GM12873 (cell line): ENCODE measurements around the gene DBP.

Experiments
- TF ChIP-seq, protein P1 (sequence below): IDR thresholded peaks from 2 replicates; pipeline ENCODE4 v1.5.1; 2012; ENCODE audit warnings: low read depth, mild to moderate bottlenecking, moderate library complexity, low read length, control low read depth; ENCODE audit not compliant: insufficient read depth; ENCODE audit errors: missing control alignments

Gene DBP, protein sequence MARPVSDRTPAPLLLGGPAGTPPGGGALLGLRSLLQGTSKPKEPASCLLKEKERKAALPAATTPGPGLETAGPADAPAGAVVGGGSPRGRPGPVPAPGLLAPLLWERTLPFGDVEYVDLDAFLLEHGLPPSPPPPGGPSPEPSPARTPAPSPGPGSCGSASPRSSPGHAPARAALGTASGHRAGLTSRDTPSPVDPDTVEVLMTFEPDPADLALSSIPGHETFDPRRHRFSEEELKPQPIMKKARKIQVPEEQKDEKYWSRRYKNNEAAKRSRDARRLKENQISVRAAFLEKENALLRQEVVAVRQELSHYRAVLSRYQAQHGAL

DNA sequence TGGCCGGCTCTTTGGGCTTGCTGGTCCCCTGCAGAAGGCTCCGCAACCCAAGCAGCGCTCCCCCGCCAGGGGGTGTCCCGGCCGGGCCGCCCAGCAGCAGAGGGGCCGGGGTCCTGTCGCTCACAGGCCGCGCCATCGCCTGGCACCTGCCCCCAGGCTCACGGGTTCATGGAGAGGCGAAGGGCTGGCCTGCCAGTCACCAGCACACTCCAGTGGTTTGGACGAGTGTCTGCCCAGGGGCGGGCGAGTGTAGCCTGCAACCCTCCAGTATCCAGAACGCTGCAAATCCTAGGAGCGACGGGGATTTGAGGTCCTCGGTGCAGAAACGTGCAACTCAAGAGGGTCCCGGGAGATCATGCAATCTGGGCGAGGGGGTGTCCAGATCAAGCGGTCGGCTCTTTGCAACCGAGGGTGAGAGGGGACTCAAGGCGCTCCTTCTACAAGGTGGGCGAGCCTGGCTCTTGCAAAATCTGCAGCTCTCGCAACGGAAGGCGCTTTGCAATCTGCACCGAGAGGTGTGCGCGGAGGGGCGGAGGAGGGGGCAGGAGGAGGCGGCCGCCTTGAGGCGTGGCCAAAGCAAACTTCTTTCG lies at the start of gene DBP:
Gene DBP, minus strand, starts transcription at position 521 of the 590 bp plus-strand sequence. Its CDS starts 385 bp downstream, at position 136.
- TF ChIP-seq, protein P1, sequence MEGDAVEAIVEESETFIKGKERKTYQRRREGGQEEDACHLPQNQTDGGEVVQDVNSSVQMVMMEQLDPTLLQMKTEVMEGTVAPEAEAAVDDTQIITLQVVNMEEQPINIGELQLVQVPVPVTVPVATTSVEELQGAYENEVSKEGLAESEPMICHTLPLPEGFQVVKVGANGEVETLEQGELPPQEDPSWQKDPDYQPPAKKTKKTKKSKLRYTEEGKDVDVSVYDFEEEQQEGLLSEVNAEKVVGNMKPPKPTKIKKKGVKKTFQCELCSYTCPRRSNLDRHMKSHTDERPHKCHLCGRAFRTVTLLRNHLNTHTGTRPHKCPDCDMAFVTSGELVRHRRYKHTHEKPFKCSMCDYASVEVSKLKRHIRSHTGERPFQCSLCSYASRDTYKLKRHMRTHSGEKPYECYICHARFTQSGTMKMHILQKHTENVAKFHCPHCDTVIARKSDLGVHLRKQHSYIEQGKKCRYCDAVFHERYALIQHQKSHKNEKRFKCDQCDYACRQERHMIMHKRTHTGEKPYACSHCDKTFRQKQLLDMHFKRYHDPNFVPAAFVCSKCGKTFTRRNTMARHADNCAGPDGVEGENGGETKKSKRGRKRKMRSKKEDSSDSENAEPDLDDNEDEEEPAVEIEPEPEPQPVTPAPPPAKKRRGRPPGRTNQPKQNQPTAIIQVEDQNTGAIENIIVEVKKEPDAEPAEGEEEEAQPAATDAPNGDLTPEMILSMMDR = peak; percentile 30

DNA sequence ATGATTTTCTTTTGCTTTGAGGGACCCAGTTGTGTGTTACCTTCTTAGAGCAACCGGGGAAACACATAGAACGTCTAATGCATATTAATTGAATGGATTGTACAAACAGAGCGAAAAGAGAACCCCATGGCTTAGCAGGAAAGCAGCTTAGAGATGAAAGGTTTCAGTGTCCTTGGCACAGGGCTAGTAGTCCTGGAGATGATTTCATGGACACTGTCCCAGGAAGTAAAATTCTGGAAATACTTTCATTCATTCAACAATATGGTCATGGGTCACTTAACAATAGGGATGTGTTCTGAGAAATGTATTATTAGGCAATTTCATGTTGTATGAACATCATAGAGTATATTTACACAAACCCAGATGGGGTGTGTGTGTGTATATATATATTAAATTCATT lies 48.9 kb upstream of the DBP start:
- TF ChIP-seq, protein P1 = no peak

DNA sequence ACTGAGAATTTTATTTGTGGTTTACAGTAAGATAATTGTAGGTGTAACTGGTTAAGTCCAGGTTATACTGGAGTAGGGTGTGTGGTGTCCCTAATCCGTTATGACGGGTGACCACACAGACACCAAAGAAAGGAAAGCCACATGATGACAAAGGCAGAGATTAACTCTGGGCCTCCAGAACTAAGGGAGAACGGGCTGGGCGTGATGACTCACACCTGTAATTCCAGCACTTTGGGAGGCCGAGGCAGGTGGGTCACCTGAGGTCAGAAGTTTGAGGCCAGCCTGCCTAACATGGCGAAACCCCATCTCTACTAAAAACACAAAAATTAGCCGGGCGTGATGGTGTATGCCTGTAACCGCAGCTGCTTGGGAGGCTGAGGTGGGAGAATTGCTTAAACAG lies 48.4 kb upstream of the DBP start:
- TF ChIP-seq, protein P1 = no peak

DNA sequence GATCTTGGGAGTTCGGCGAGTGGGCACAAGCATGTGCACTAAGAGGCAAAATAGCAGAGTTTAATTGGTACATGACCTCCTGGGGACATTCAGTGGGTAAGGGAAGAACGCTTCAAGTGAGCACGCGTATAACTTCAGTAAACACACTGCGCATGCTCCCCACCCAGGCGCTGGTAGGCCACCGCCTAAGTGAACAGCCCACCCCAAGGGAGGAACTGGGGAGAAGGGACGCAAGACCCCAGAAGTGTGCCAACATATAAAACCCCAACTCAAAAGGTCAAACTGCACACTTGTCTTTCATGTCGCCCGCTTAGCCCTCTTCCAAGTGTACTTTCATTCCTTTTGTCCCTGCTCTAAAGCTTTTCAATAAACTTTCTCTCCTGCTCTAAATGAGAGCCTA lies 46.2 kb upstream of the DBP start:
- TF ChIP-seq, protein P1 = no peak

DNA sequence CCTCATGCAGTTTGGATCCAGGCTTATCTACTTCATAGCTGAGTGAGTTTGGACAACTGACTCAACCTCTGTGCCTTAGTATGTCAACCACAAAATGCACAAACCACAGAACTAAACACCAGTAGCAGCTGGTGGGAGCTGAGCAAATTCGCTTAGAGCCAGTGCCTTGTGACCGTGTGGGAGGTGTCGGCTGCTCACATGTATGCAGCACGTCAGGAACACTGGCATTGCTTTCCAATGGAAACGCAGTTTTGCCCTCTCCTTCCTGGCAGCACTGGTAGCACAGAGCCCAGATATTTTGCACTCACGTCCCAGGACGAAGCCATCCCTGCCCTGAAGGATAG lies 43.9 kb upstream of the DBP start:
- TF ChIP-seq, protein P1 = no peak

DNA sequence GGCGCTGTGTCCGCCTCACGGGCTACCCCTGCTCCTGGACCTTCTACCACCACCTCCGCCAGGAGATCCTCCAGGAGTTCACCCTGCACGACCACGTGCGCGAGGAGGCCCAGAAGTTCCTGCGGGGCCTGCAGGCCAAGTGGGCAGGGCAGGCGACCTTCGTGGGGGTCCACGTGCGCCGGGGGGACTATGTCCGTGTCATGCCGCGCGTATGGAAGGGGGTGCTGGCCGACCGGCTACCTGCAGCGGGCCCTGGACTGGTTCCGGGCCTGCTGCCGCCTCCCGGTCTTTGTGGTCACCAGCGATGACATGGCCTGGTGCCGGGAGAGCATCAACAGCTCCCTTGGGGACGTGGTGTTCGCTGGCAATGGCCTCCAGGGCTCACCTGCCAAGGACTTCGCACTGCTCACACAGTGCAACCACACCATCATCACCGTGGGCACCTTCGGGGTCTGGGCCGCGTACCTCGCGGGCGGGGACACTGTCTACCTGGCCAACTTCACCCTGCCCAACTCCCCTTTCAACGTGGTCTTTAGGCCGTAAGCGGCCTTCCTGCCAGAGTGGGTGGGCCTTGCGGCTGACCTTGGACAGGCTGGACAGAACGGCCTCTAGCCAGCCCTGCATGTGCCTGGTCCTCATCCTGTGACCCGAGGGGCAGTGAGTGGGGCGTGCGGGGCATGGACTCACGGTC lies 43.4 kb upstream of the DBP start:
- TF ChIP-seq, protein P1 = no peak

DNA sequence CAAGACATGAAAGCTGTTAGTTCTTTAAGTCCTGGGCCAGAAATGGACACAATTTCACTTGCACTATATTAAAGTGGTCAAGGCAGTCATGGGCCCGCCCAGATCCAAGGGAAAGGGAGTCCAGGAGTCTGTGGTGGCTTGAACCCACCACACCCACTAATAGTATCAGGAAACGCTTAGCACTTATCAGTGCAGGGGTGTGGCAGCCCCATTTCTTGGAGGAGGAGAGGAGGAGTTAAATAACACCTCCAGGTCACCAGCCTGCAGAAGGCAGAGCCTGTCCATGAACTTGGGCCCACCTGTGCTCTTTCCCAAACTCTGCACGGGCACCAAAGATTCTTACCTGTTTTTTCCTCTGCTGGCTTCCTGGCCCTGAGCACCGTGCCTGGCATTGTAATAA lies 41.0 kb upstream of the DBP start:
- TF ChIP-seq, protein P1 = no peak
